ENCODE measurements around the gene DND1.

Gene DND1

GRCh38 chr5:140637371-140638100 is 35.8 kb downstream of the DND1 start:
- TF ChIP-seq CTCF (IDR thresholded peaks at IDR 0.05; ENCODE audit: insufficient read depth, low read length, missing control alignments): no peak
- ChIA-PET POLR2A (interaction anchor here (0.7 kb wide), 1 partner anchor 109 kb away, joined by 3 read pairs; no protein-coding TSS in a partner anchor), CTCF (interaction anchor here (1.1 to 2.6 kb wide), 2 partner anchors 10 to 48 kb away, joined by 3 to 14 read pairs; partner anchors contain the start of genes IK and NDUFA2)
- no peak overlapping the region for H3K4me3 ChIP-seq (ENCODE audit: low read depth, low read length)
- DNase-seq (ENCODE audit: low read depth, low spot score): no peak

- TF ChIP-seq CTCF (IDR thresholded peaks at IDR 0.05; ENCODE audit: insufficient read depth, low read length, missing control alignments): no peak
- ChIA-PET CTCF (interaction anchor here (0.7 to 4.6 kb wide), 33 partner anchors 8 to 1056 kb away, joined by 3 to 36 read pairs (median 4); partner anchors contain the start of genes EIF4EBP3, IK, NDUFA2 and SLC4A9), POLR2A (interaction anchor here (1.2 kb wide), 1 partner anchor 83 kb away, joined by 3 read pairs; no protein-coding TSS in a partner anchor)
- H3K4me3 ChIP-seq (ENCODE audit: low read depth, low read length): no peak overlapping the region
- no peak for DNase-seq (ENCODE audit: low read depth, low spot score)
Measured at GRCh38 chr5:140635291-140636257, 37.8 kb downstream of the DND1 start.

GRCh38 chr5:140634103-140634502 is 39.3 kb downstream of the DND1 start:
- POLR2A ChIA-PET: interaction anchor here (0.6 kb wide), 1 partner anchor 231 kb away, joined by 3 read pairs; no protein-coding TSS in a partner anchor
- no peak overlapping the region for H3K4me3 ChIP-seq (ENCODE audit: low read depth, low read length)
- CTCF ChIA-PET: interaction anchor here (1.0 to 4.6 kb wide), 17 partner anchors 12 to 391 kb away, joined by 3 to 36 read pairs (median 6); partner anchors contain the start of genes EIF4EBP3, IK, NDUFA2 and SLC4A9
- no peak for DNase-seq (ENCODE audit: low read depth, low spot score)
- no peak for TF ChIP-seq CTCF (IDR thresholded peaks at IDR 0.05; ENCODE audit: insufficient read depth, low read length, missing control alignments)

GRCh38 chr5:140633501-140633900 is 39.9 kb downstream of the DND1 start:
- CTCF ChIA-PET: interaction anchor here (1.8 to 4.6 kb wide), 3 partner anchors 75 to 270 kb away, joined by 4 to 36 read pairs (median 14); partner anchors contain the start of gene EIF4EBP3
- H3K4me3 ChIP-seq (ENCODE audit: low read depth, low read length): no peak overlapping the region
- TF ChIP-seq CTCF (IDR thresholded peaks at IDR 0.05; ENCODE audit: insufficient read depth, low read length, missing control alignments): no peak
- POLR2A ChIA-PET: no interaction called here
- DNase-seq (ENCODE audit: low read depth, low spot score): no peak

- H3K4me3 ChIP-seq (ENCODE audit: low read depth, low read length): peak within 1 kb of the TSS; percentile 56
- TF ChIP-seq CTCF (IDR thresholded peaks at IDR 0.05; ENCODE audit: insufficient read depth, low read length, missing control alignments): no peak
- ChIA-PET POLR2A (interaction anchor here (1.0 kb wide), 1 partner anchor 75 kb away, joined by 3 read pairs; the partner anchor contains the start of gene SRA1), CTCF (interaction anchor here (0.8 to 4.6 kb wide), 6 partner anchors 10 to 270 kb away, joined by 3 to 36 read pairs (median 4); partner anchors contain the start of gene EIF4EBP3)
- no peak for DNase-seq (ENCODE audit: low read depth, low spot score)
Measured at GRCh38 chr5:140633021-140633471, 40.3 kb downstream of the DND1 start, which contains the start of gene CD14. CD14 (minus strand) TSS chr5:140633175; CDS start chr5:140633071, 104 bp downstream.
